NCI-H748 (cell line): ENCODE results near the gene MYL12B.
"Not testable (repeated sequence)": the region's sequence is repeated elsewhere in the genome, so short reads cannot be mapped to it uniquely, and the experiment has no call there.

Source experiments
- DNase-seq: peaks from one replicate; lab custom pipeline; 2025; ENCODE audit not compliant: unreplicated experiment; lab: John Stamatoyannopoulos, UW

MYL12B gene

DNA sequence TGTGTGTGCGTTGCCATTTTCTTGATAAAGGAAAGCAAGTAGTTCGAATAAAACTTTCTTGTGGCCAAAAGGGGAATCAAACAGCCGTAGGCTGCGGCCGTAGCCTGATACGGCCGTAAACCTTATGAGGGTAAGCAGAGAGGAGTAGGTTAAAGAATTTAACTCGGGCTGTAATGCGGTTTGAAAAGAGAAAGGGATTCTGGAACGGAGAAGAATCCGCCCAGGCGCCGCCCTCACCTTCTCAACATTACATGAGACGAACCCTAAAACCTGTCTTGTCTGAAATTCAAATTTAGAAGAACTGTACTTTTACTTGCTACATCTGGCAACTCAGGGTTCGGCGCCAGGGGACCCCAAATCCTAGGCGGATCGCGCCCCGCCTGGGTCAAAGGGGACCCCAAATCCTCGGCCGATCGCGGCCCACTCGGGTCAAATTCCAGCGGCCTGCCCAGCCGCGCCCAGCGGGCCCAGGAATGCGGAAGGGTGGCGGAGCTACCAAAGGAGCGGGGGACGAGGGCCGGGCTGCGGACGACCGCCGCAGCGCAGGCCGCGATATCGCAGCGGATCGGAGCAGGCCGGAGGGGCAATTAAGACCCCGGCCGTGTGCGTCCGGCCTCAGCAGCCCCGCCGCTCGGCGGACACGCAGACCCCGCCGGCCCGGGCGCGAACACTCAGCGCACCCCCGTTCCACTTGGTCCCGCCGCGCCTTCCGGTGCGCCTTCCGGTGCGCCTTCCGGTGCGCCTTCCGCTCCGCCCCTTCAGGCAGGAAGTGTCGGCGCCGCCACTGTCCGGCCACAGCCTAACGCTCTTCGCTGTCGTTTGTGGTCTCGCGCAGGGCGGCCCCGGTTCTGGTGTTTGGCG, at the start of gene MYL12B:
MYL12B (plus strand) TSS at position 761 of the 861 bp plus-strand sequence. CDS start 10,766 bp downstream, outside the sequence.
- DNase-seq, result peak; percentile 76

DNA sequence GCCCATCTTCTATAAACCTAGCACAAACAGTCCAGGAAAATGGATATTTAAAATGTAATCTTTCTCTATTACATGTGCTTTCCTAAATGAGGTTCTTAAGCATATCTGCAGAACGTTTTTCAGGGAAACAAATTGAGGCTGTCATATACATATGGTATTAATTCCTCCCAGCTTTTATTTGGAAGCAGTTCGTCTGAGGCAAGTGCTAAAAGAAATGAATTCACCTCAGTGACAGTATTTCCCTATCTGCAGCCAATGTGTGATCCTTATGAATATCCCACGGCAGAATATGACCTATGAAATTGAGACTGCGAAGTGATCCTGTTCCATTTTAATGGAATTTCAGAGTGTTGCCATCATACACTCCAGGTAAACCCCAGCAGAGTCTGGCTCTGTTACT, 49.3 kb upstream of the MYL12B start:
- DNase-seq, result no peak

DNA sequence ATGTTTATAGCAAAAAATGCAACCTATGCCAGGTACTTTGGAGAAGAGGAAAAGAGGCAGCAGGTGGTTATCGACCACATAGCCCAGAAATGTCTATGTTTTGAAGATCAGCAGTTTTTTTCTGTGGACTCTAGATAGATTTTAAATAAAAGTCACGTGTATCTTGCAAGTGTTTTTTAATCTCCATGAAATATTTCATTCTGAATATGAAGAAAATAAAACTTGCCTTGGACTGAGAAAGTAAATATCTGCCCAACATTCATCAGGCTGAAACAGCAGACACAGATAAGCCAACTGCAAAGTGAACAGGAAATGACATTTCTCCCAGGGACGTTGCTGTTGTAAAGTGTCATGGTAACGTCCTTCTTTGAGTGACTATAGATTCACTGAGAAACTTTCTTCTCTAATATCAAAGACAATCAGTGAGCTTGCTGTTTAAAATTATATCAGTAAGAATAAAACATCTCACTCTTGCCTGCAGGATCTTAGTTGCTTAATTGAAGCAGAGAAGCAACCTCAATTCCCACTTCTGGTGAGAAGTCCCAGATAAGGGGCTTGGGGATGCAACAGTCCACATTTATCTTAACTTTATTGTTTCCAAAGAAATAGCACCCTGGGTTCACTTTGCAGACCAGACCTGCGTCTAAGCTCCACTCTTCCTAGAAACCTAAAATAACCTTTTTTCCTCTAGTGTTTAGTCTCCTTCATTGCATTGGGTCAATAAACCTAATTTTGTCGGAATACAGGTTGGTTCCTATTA, 48.5 kb upstream of the MYL12B start:
- DNase-seq, result no peak

- DNase-seq, result no peak
Measured at GRCh38 chr18:3214855-3215637, 46.9 kb upstream of the MYL12B start.

GRCh38 chr18:3216987-3217386, 44.9 kb upstream of the MYL12B start:
- DNase-seq, result no peak

- DNase-seq, result no peak
Measured at GRCh38 chr18:3217948-3218647, 43.8 kb upstream of the MYL12B start.

DNA sequence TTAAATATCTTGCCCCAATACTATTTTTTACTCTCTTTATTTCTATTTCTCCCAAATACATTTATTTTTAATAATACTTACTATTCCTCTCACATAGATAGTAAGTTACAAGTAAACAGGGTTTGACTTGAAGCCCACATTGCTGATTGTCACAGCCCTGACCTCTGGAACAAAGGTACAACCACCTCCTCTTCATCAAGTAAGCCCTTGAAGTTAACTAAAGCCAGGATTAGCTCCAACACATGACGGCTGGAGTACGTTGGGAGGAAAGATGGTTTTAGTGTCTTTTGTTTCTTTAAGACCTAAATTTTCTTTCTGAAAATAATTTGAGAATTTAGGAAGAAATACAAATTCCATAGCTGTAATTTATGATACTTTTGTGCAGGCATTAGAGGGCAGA, 43.1 kb upstream of the MYL12B start:
- no peak for DNase-seq

DNA sequence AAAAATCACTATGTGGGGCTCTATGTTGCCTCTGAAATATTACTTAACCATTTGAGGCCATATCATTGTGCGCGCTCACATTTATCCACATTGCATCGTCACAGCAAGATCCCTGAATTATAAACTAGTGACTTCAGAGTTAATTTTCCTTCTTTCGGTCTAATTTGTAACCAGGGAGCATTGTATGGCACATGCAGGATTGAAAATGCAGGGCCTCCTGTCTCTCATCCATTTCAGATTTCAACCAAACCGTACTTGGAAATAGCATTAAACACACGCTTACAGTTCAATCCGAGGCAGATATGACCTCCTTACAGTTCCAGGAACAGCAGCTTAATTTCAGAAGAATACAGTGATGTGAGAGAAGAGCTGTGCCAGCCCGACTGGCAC, 42.7 kb upstream of the MYL12B start:
- DNase-seq, result no peak

DNA sequence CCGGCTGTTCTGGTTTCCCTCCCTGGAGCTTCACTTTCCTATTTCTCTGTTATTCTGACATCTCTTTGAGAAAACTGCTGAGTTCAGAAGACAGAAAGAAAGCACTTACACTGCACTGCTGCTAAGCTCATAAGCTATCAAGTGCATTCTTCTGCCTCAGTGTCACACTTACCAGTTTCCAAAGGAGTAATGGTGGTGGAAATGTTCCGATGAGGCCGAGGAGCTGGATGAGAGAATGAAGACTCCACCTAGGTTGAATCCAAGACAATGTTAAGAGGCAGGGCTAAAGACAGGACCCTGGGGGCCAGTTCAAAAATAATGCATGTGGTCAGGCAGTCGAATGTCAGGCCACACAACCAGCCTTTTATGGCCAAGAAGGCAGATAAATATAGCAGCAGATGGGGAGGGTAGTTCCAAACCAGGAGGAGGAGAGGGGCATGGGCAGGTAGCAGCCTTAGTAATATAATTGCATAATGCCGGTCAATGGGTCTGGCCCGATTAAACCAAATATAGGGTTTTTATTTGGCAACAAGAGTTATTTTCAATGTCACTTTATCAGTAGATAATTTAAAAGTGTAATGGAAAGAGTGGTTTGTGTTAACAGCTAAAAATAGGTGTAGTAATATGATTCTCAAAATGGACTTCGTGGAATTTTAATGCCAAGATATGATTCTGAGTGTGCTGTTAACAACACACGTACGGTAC, 42.1 kb upstream of the MYL12B start, which contains the start of gene MYOM1:
MYOM1 (minus strand) TSS at position 338 of the 705 bp plus-strand sequence. CDS start 4,745 bp downstream, outside the sequence.
- DNase-seq, result no peak

DNA sequence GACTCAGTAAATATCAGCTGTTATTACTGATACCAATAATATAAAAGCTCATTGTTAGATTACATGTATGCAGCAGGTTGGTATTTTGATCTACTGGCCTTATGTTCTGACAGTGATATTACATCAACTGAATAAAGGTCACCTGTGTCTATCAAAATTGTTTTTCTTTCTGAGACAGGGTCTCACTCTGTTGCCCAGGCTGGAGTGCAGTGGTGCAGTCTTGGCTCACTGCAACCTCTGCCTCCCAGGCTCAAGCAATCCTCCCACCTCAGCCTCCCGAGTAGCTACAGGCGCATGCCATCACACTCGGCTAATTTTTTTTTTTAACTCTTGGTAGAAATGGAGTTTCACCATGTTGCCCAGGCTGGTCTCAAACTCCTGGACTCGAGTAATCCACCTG, 41.1 kb upstream of the MYL12B start:
- DNase-seq, result not testable (repeated sequence)

GRCh38 chr18:3221496-3221895, 40.4 kb upstream of the MYL12B start:
- DNase-seq, result no peak

DNA sequence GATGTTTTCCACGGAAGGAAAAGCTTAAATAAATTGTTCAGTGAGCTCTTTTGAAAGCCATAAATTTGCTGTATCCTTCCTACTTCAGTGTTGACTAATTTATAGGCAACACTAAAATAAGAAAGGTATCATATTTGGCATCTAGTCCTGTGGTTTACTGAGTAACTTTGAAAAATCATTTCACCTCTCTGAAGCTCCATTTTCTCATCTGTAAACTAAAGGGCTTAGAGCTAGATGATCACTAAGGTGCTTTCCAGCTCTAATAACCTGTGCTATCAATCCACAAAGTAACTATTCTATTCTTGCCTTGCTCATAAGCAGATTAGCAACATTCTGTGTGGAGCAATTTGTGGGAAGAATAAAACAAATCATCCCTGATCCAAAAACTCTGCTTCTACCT, 38.6 kb upstream of the MYL12B start:
- DNase-seq, result no peak

DNA sequence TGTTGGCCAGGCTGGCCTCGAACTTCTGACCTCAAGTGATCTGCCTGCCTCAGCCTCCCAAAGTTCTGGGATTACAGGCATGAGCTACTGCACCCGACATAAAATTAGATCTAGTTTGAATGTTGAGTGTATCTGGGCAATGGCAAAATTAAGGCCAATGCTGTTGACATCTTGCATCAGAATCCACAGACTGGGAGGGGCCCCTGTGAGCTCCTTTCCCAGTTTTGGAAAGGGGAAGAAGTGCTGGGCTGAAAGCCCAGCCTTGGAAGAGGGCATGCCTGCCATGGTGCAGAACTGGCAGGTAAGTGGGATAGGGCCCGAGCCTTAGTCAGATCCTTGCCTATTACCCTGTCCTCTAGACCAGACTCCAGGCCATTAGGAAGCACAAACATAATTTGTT, 37.7 kb upstream of the MYL12B start:
- no peak for DNase-seq

DNA sequence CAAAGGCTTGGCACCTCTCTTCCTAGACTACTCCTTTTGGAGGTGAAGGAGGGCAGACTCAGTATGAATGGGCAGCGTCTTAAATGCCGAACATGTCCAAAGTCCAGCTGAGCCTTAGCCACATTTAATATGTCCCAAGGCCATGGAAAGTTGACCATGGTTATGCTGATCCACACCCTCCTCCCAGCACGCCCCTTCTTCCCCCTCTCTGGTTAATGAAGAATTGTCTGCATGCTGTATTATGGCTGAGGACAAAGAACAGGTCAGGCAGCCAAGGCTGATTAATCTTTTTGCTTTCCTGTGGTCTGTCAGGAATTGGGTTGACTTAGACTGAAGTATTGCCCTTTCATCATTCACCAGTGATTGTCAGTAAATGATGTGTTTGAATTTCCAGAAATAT, 36.3 kb upstream of the MYL12B start:
- DNase-seq, result no peak

DNA sequence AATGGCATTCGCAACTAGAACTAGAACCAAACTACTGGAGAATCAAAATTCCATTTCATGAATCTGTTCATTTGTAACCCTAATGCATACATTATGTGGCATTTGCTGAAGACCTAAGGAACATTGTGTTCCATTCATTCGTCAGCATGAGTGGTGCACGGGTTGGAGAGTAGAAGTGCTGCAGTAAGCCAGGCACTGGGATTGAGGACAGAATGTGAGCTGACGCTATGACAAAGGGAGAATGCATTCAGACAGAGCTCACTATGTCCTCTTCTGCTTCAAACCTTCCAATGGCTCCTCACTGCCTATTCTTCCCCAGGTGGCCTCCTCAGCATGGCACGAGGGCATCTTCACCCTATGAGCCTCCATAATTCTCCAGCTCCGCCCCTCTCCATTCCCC, 35.9 kb upstream of the MYL12B start:
- DNase-seq, result no peak

- no peak for DNase-seq
Measured at GRCh38 chr18:3230401-3231334, 31.3 kb upstream of the MYL12B start.

GRCh38 chr18:3233004-3233403, 28.9 kb upstream of the MYL12B start:
- DNase-seq, result no peak

DNA sequence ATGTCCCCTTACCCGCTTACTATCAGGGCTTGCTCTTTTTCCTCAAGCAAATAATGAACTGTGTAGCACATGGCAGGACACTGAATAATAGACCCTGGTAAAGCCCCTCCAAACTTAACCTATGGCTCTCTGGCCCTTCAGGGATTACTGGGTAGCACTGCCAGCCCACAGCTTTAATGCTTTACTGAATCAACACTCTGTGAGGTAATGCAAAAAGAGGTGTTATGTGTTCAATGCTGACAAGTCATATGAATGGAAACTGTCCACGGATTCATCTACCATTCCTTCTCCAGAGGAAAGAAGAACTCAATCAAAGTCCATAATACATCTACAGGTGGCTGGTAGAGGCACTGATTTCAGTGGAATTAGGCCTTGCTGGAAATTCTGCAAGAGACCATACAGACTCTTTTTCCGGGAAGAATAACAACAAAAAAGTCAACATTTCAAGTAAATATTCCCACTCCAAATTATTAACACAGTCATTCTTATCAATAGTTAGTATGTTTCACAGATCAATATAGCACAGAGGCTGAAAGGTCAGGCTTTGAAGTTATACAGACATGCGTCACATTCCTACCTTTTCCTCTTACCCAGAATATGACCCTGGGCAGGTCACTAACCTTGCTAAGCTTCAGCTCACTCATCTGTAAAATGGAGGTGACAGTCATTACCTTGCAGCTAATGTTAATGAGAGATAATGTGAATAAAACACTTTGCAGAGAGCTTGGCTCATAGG, 28.3 kb upstream of the MYL12B start:
- no peak for DNase-seq
